Activated CD8-positive, alpha-beta T cell treated with anti-CD3 and anti-CD28 coated beads for 36 hours (primary cell): ENCODE results near the gene NLGN1. TPM values are rescaled to one million over a fixed set of nuclear protein-coding genes. Genes with fewer than 3 reads are reported as not detected.

Source experiments
- ATAC-seq: fragments of 200-7000 bp; cut with Tn5 transposase; one replicate; pipeline ENCODE4 v1.10.0; 2021; ENCODE audit warnings: mild to moderate bottlenecking, moderate library complexity
- CTCF ChIA-PET: fragments of 350-600 bp; sonication (Branson Sonifier 250); formaldehyde crosslinking; loops from one replicate; lab custom pipeline; 2021; ENCODE audit warnings: antibody characterized with exemption; lab: Charles Lee
- POLR2A ChIA-PET: fragments of 350-600 bp; sonication (Branson Sonifier 250); formaldehyde crosslinking; loops from one replicate; lab custom pipeline; 2021; ENCODE audit warnings: antibody characterized with exemption; lab: Charles Lee
- DNase-seq: peaks from one replicate; pipeline ENCODE4 v3.0.0-alpha.2; 2020
- H3K27ac Mint-ChIP-seq: one replicate; pipeline ENCODE4 v1.8.0; 2021; ENCODE audit warnings: mild to moderate bottlenecking, mixed read lengths
- H3K27me3 Mint-ChIP-seq: one replicate; pipeline ENCODE4 v1.8.0; 2021; ENCODE audit warnings: mixed read lengths
- H3K36me3 Mint-ChIP-seq: one replicate; pipeline ENCODE4 v1.8.0; 2021; ENCODE audit warnings: low read depth, mixed read lengths
- H3K4me1 Mint-ChIP-seq: one replicate; pipeline ENCODE4 v1.8.0; 2021; ENCODE audit warnings: low read depth, mixed read lengths
- H3K4me3 Mint-ChIP-seq: one replicate; pipeline ENCODE4 v1.8.0; 2021; ENCODE audit warnings: mild to moderate bottlenecking, moderate library complexity, mixed read lengths
- H3K9me3 Mint-ChIP-seq: one replicate; pipeline ENCODE4 v1.8.0; 2021; ENCODE audit warnings: mixed read lengths
- intact Hi-C: fragments of 100-400 bp; cut with micrococcal nuclease; formaldehyde crosslinking; loops from one replicate; pipeline ENCODE4 v1.10.0; 2022
- total RNA-seq, 2 experiments: library from RNA; stranded (reverse); gene quantifications; one replicate each; pipeline ENCODE4 v1.2.3, GENCODE V29; 2021
- TF ChIP-seq, protein P1 (sequence below): fragments of 200-600 bp; IDR thresholded peaks from one replicate; pipeline ENCODE4 v1.8.0; 2022; ENCODE audit warnings: antibody characterized with exemption, mild to moderate bottlenecking

NLGN1 gene
- total RNA-seq, 2 experiments from 2014 or later: not detected

DNA sequence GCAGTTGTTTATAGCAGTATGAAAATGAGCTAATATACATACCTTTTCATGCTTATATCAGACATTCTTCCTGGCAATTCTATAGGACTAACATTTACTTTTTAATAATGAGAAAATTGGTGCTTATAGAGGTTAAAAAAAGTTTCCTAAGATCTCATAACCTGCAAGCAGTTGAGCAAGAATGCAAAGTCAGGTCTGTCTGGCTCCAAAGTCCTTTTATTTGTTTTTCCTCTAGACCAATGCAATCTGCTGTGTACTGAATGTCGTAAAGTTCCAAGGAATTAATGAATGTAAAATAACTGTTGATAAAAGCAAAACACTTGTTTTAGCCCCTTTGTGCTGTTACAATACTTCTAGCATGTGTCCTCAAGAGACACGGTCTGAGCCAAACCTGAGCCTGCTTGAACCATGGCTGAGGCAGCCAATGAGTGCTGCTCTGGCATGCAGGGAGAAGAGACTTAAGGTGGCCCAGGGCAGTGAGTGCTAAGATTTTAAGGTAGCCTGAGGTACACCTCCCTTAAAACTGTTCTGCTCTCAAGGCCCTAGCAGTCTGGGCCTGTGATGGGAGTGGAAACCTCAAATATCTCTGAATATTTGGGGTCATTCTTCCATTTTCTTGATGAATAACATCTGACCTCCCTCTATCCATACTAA, 906.5 kb downstream of the NLGN1 start:
- Mint-ChIP-seq H3K4me1 (no peaks in the 10 kb centered on the region), H3K27me3 (peaks cover 1% of the 10 kb centered on the region), H3K36me3 (no peaks in the 10 kb centered on the region), H3K4me3 (no peak overlapping the region), H3K9me3 (no peaks in the 10 kb centered on the region), H3K27ac (no peak overlapping the region)
- DNase-seq (no peak), ATAC-seq (no peak)
- intact Hi-C loops: no loop called here
- CTCF ChIA-PET: no interaction called here
- POLR2A ChIA-PET: no interaction called here
- TF ChIP-seq, protein P1, sequence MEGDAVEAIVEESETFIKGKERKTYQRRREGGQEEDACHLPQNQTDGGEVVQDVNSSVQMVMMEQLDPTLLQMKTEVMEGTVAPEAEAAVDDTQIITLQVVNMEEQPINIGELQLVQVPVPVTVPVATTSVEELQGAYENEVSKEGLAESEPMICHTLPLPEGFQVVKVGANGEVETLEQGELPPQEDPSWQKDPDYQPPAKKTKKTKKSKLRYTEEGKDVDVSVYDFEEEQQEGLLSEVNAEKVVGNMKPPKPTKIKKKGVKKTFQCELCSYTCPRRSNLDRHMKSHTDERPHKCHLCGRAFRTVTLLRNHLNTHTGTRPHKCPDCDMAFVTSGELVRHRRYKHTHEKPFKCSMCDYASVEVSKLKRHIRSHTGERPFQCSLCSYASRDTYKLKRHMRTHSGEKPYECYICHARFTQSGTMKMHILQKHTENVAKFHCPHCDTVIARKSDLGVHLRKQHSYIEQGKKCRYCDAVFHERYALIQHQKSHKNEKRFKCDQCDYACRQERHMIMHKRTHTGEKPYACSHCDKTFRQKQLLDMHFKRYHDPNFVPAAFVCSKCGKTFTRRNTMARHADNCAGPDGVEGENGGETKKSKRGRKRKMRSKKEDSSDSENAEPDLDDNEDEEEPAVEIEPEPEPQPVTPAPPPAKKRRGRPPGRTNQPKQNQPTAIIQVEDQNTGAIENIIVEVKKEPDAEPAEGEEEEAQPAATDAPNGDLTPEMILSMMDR: no peak

DNA sequence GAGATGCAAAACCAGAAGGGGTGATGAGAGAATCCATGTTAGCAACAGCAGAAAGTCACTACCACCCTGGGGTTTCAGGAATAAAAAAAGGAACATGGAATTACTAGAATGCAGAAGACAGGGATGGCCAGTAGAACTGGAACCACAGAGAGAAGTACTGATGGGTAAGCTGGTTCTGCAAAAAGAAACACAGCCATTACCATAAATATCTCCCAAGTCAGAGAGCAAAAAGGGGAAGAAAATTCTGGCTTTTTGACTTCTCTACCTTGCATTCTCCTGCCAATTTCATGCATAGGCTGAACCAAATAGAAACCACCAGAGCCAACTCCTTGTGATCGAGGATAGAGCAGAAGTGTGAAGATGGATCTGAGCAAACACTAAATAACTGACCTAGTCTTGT, 911.2 kb downstream of the NLGN1 start:
- CTCF ChIA-PET: no interaction called here
- Mint-ChIP-seq H3K27me3 (no peaks in the 10 kb centered on the region), H3K27ac (no peak overlapping the region), H3K4me1 (no peaks in the 10 kb centered on the region), H3K9me3 (no peaks in the 10 kb centered on the region), H3K4me3 (no peak overlapping the region), H3K36me3 (no peaks in the 10 kb centered on the region)
- intact Hi-C loops: no loop called here
- DNase-seq: no peak
- TF ChIP-seq, protein P1: no peak
- POLR2A ChIA-PET: no interaction called here
- no peak for ATAC-seq

DNA sequence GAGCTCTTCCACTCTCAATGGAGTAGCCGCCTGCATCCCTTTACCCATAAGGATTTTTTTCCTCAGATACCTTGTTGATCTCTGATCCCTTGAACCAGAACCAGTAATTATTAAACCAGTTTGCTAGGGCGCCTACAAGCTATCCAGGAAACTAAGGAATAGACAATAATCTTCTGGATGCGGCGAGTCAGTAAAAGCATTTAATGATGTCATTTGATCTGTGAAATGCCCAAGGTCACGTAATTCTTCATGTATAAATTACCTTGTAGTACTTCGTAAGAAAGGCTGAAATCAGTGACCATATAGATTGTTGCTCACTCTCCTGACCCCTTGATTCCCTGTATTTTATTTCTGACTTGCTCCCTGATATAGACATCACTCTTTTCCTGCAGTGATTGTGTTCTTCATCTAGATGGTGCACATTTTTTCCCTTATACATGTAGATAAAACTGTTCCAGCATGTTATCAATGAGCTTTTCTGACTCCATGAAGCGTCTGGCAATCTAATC, 913.0 kb downstream of the NLGN1 start:
- Mint-ChIP-seq H3K36me3 (no peaks in the 10 kb centered on the region), H3K27me3 (no peaks in the 10 kb centered on the region), H3K4me1 (no peaks in the 10 kb centered on the region), H3K27ac (no peak overlapping the region), H3K4me3 (no peak overlapping the region), H3K9me3 (no peaks in the 10 kb centered on the region)
- intact Hi-C loops: no loop called here
- ATAC-seq: no peak
- ChIA-PET CTCF (no interaction called here), POLR2A (no interaction called here)
- DNase-seq: no peak
- TF ChIP-seq, protein P1: no peak

DNA sequence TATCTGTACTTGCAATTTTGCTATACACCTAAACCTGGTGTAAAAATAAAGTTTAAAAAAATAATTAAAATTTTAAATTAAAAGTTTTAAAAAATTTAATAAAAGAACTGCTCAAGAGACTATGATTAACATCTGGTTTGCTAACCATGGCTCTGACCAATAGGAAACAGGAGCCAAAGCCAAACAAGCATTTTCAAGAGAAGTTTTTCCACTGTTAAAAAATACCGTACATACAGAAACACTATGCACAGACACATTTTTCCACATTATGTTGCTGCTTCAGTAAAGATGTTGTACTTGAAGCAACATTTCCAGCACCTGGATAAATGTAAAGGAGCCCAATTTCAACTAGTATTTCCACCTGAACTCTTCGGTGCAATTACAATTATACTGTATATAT, 917.7 kb downstream of the NLGN1 start:
- TF ChIP-seq, protein P1: no peak
- ChIA-PET POLR2A (no interaction called here), CTCF (no interaction called here)
- no peak for ATAC-seq
- H3K4me1 Mint-ChIP-seq: no peaks in the 10 kb centered on the region
- no peaks in the 10 kb centered on the region for H3K36me3 Mint-ChIP-seq
- H3K9me3 Mint-ChIP-seq: no peaks in the 10 kb centered on the region
- no peaks in the 10 kb centered on the region for H3K27me3 Mint-ChIP-seq
- intact Hi-C loops: no loop called here
- H3K27ac Mint-ChIP-seq: no peak overlapping the region
- no peak overlapping the region for H3K4me3 Mint-ChIP-seq
- DNase-seq: no peak

DNA sequence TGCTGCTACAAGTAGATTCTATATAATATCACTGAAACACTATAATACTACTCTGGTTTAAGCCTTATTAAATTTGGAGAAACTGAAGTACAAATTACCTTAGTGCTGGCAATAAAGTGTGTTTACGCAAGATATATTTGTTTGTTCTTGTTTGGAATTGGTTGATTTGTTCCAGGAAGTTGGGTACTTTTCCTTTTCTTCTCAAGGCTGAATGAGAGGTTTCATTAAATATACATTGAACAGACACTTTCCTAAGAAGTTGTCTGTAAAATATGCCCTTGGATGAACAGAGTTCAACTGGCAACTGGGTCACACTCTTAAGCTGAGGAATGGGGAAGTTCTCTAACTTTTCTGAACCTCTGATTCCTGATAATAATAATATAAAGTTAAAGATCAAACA, 919.5 kb downstream of the NLGN1 start:
- Mint-ChIP-seq H3K4me1 (no peaks in the 10 kb centered on the region), H3K27me3 (no peaks in the 10 kb centered on the region), H3K9me3 (peaks cover 2% of the 10 kb centered on the region), H3K36me3 (no peaks in the 10 kb centered on the region), H3K4me3 (no peak overlapping the region), H3K27ac (no peak overlapping the region)
- TF ChIP-seq, protein P1: no peak
- intact Hi-C loops: no loop called here
- ATAC-seq (no peak), DNase-seq (no peak)
- ChIA-PET CTCF (no interaction called here), POLR2A (no interaction called here)
